HEK293T (cell line): Measurements from ENCODE around the gene TMEM72.

Source experiments
- CTCF ChIA-PET: fragments of 350-600 bp; formaldehyde crosslinking; extraction: SDS; loops from one replicate; lab custom pipeline; 2021; ENCODE audit warnings: antibody characterized with exemption, inconsistent platforms; lab: Yijun Ruan, JAX
- POLR2A ChIA-PET: fragments of 350-600 bp; formaldehyde crosslinking; extraction: SDS; loops from one replicate; lab custom pipeline; 2020; ENCODE audit warnings: antibody characterized with exemption, inconsistent platforms; lab: Yijun Ruan, JAX
- DNase-seq: peaks from one replicate; pipeline ENCODE4 v3.0.0; 2012; ENCODE audit warnings: mixed read lengths; ENCODE audit errors: extremely low spot score
- ARNT ChIP-seq: fragments of 450-650 bp; IDR thresholded peaks from 2 replicates; pipeline ENCODE4 v1.6.1; 2017; ENCODE audit warnings: mild to moderate bottlenecking
- BHLHE40 ChIP-seq: fragments of 450-650 bp; IDR thresholded peaks from 2 replicates; pipeline ENCODE4 v1.6.1; 2016; ENCODE audit warnings: mild to moderate bottlenecking, moderate library complexity, borderline replicate concordance
- CTBP1 ChIP-seq: fragments of 450-650 bp; IDR thresholded peaks from 2 replicates; pipeline ENCODE4 v1.6.1; 2016; ENCODE audit warnings: borderline replicate concordance
- ELF4 ChIP-seq: fragments of 450-650 bp; IDR thresholded peaks from 2 replicates; pipeline ENCODE4 v1.6.1; 2017; ENCODE audit warnings: antibody characterized with exemption
- FOXA1 ChIP-seq: fragments of 450-650 bp; IDR thresholded peaks from 2 replicates; pipeline ENCODE4 v1.6.1; 2016; ENCODE audit warnings: mild to moderate bottlenecking
- FOXK2 ChIP-seq: fragments of 450-650 bp; IDR thresholded peaks from 2 replicates; pipeline ENCODE4 v1.6.1; 2016; ENCODE audit warnings: mild to moderate bottlenecking
- FOXM1 ChIP-seq: fragments of 450-650 bp; IDR thresholded peaks from 2 replicates; pipeline ENCODE4 v1.6.1; 2017; ENCODE audit warnings: mild to moderate bottlenecking, borderline replicate concordance
- HDGF ChIP-seq: fragments of 450-650 bp; IDR thresholded peaks from 2 replicates; pipeline ENCODE4 v1.6.1; 2017; ENCODE audit warnings: antibody characterized with exemption, borderline replicate concordance
- L3MBTL2 ChIP-seq: fragments of 450-650 bp; conservative IDR thresholded peaks from 2 replicates; pipeline ENCODE4 v1.6.1; 2016; ENCODE audit warnings: mild to moderate bottlenecking
- LEF1 ChIP-seq: fragments of 450-650 bp; IDR thresholded peaks from 2 replicates; pipeline ENCODE4 v1.6.1; 2017; ENCODE audit warnings: mild to moderate bottlenecking, borderline replicate concordance
- NFRKB ChIP-seq: fragments of 450-650 bp; IDR thresholded peaks from 2 replicates; pipeline ENCODE4 v1.6.1; 2016; ENCODE audit warnings: mild to moderate bottlenecking, moderate library complexity
- SP1 ChIP-seq: fragments of 450-650 bp; IDR thresholded peaks from 2 replicates; pipeline ENCODE4 v1.6.1; 2017
- SUZ12 ChIP-seq: fragments of 450-650 bp; IDR thresholded peaks from 2 replicates; pipeline ENCODE4 v1.6.1; 2016; ENCODE audit warnings: mild to moderate bottlenecking
- TARDBP ChIP-seq: fragments of 450-650 bp; IDR thresholded peaks from 2 replicates; pipeline ENCODE4 v1.6.1; 2016
- ZNF384 ChIP-seq: fragments of 450-650 bp; IDR thresholded peaks from 2 replicates; pipeline ENCODE4 v1.6.1; 2016
- TF ChIP-seq, protein P1 (sequence below): fragments of 450-650 bp; IDR thresholded peaks from 2 replicates; pipeline ENCODE4 v1.6.1; 2016

The TMEM72 gene

GRCh38 chr10:44885710-44886109, 25.4 kb upstream of the TMEM72 start:
- DNase-seq, result no peak
- ChIA-PET CTCF (no interaction called here), POLR2A (interaction anchor here (1.1 kb wide), 1 partner anchor 39 kb away, joined by 3 read pairs; no protein-coding TSS in a partner anchor)
- TF ChIP-seq, protein P1, sequence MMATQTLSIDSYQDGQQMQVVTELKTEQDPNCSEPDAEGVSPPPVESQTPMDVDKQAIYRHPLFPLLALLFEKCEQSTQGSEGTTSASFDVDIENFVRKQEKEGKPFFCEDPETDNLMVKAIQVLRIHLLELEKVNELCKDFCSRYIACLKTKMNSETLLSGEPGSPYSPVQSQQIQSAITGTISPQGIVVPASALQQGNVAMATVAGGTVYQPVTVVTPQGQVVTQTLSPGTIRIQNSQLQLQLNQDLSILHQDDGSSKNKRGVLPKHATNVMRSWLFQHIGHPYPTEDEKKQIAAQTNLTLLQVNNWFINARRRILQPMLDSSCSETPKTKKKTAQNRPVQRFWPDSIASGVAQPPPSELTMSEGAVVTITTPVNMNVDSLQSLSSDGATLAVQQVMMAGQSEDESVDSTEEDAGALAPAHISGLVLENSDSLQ, result no peak
- TF ChIP-seq TARDBP (no peak), ARNT (no peak), BHLHE40 (no peak), SUZ12 (no peak)

DNA sequence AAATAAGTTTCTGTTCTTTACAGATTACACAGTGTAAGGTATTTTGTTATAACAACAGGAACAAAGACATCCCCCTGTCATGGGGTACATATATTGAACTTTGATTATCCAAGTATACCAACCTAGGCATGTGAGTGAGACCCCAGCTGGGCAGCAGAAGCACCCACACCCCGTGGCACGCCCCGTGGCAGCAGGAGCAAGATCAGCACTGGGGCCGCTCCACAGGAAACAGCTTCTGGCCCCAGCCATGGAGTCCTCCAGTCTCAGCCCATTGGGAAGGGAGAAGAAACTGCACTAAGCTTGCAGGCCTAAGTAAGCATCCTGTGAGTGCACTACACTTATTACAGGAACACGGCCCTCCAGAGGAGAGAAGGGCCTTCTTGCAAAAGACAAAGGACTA, 24.2 kb upstream of the TMEM72 start:
- CTCF ChIA-PET, result interaction anchor here (0.5 kb wide), 1 partner anchor 9 kb away, joined by 6 read pairs; no protein-coding TSS in a partner anchor
- DNase-seq, result no peak
- TF ChIP-seq SUZ12 (no peak), NFRKB (no peak), SP1 (no peak), ARNT (no peak), FOXK2 (no peak), L3MBTL2 (no peak), LEF1 (no peak), FOXM1 (no peak), TARDBP (no peak), ZNF384 (no peak), HDGF (no peak), BHLHE40 (no peak), CTBP1 (no peak), ELF4 (no peak), FOXA1 (no peak)
- TF ChIP-seq, protein P1, result no peak
- POLR2A ChIA-PET, result no interaction called here

DNA sequence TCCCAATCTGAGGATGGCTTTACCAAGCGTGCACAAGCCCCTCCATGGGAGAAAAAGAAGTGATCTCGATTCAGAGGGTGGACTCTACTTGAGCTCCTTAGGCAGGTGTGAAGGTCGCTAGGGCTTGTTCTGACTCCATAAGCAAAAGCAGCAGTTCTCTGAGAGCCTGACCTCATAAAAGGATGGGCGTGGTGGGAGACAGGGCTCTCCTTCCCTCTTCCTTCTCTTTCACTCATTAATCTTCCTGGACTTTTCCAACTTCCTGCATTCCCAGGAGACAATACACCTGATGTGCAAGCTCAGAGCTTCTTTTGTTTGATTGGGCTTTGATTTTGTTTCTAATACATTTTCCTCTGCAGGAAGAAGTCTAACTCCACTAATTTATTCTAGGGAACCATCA, 22.3 kb upstream of the TMEM72 start:
- CTCF ChIA-PET, result interaction anchor here (0.7 kb wide), 1 partner anchor 11 kb away, joined by 3 read pairs; no protein-coding TSS in a partner anchor

DNA sequence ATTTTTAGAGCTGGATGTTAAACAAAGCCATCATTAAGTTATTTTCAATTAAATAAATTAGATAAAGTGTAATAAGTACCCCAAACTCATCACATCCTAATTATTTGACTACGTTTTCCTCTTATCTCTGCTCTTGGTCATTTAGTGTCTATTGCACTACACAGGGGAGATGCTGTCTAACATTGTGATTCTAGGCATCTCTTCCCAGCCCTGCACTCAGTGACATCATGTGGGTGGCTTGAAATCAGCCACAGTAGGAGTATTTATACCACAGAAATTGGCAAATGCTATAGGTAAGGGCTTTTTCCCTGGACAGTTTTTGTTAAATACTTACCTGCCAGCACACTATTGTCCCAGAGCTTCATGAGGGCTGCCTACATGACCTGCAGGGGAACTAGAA, 21.3 kb upstream of the TMEM72 start:
- ChIA-PET POLR2A (interaction anchor here (1.6 kb wide), 1 partner anchor 10 kb away, joined by 4 read pairs; no protein-coding TSS in a partner anchor), CTCF (no interaction called here)
- DNase-seq, result no peak
- TF ChIP-seq ZNF384 (no peak), FOXK2 (no peak), BHLHE40 (no peak), ARNT (no peak), L3MBTL2 (no peak), SP1 (no peak), FOXA1 (no peak), NFRKB (no peak), ELF4 (no peak), SUZ12 (no peak), LEF1 (no peak), FOXM1 (no peak), TARDBP (no peak), CTBP1 (no peak), HDGF (no peak)
- TF ChIP-seq, protein P1, result no peak

More for the DNA sequence above, 22.3 kb upstream of the TMEM72 start:
- no peak for DNase-seq
- TF ChIP-seq ELF4 (no peak), SP1 (no peak), ZNF384 (no peak), FOXA1 (no peak), FOXM1 (no peak), FOXK2 (no peak), TARDBP (no peak), SUZ12 (no peak), LEF1 (no peak), HDGF (no peak)
- TF ChIP-seq, protein P1, result no peak
- POLR2A ChIA-PET, result no interaction called here

GRCh38 chr10:44890696-44891563, 20.2 kb upstream of the TMEM72 start:
- ChIA-PET POLR2A (interaction anchor here (1.6 kb wide), 1 partner anchor 9 kb away, joined by 4 read pairs; no protein-coding TSS in a partner anchor), CTCF (no interaction called here)
- DNase-seq, result no peak
- no peak for TF ChIP-seq TARDBP
- no peak for TF ChIP-seq CTBP1
- no peak for TF ChIP-seq LEF1
- no peak for TF ChIP-seq FOXA1
- TF ChIP-seq ZNF384, result no peak
- TF ChIP-seq SP1, result no peak
